GM19193 (cell line): ENCODE measurements around the gene DYNLRB2.

Source experiments
- POLR2A ChIP-seq: IDR thresholded peaks from 4 replicates; pipeline ENCODE4 v1.6.1; 2011; ENCODE audit not compliant: insufficient read depth, insufficient read length; ENCODE audit errors: extremely low read depth

Gene DYNLRB2

GRCh38 chr16:80580109-80580832 lies 39.5 kb downstream of the DYNLRB2 start:
- no peak for TF ChIP-seq POLR2A

- TF ChIP-seq POLR2A: no peak
Measured at GRCh38 chr16:80583466-80583865, 42.7 kb downstream of the DYNLRB2 start.

GRCh38 chr16:80585764-80586163 lies 45.0 kb downstream of the DYNLRB2 start:
- TF ChIP-seq POLR2A: no peak

GRCh38 chr16:80586476-80586875 lies 45.7 kb downstream of the DYNLRB2 start:
- no peak for TF ChIP-seq POLR2A

GRCh38 chr16:80587071-80587470 lies 46.3 kb downstream of the DYNLRB2 start:
- TF ChIP-seq POLR2A: no peak

- TF ChIP-seq POLR2A: no peak
Measured at GRCh38 chr16:80591071-80591915, 50.5 kb downstream of the DYNLRB2 start.

- TF ChIP-seq POLR2A: no peak
Measured at GRCh38 chr16:80592273-80592672, 51.5 kb downstream of the DYNLRB2 start.

- no peak for TF ChIP-seq POLR2A
Measured at GRCh38 chr16:80594756-80595155, 54.0 kb downstream of the DYNLRB2 start.

GRCh38 chr16:80596507-80597207 lies 55.9 kb downstream of the DYNLRB2 start:
- no peak for TF ChIP-seq POLR2A

- TF ChIP-seq POLR2A: no peak
Measured at GRCh38 chr16:80599466-80599865, 58.7 kb downstream of the DYNLRB2 start.
